Naive thymus-derived CD8-positive, alpha-beta T cell (primary cell): Measurements from ENCODE around the gene ERI2. TPM values are rescaled to one million over a fixed set of nuclear protein-coding genes. Genes with fewer than 3 reads are reported as not detected.
A peak's percentile ranks its signal among the peaks of the same experiment; 100 is the strongest.
"Not testable (repeated sequence)": the region's sequence is repeated elsewhere in the genome, so short reads cannot be mapped to it uniquely, and the experiment has no call there.

ENCODE experiments used
- ATAC-seq, 2 donors: fragments of 150-1000 bp; cut with Tn5 transposase in 1 of 2; sonication (Bioruptor Pico), chemical (Tn5 transposase) in 1 of 2; 1 replicate in 1 of 2; 2 replicates in 1 of 2; pipeline ENCODE4 v1.10.0; 2021; ENCODE audit warnings: mild to moderate bottlenecking in 2 of 2, moderate library complexity in 2 of 2
- POLR2A ChIA-PET: fragments of 350-600 bp; sonication (Branson Sonifier 250); formaldehyde crosslinking; loops from one replicate; lab custom pipeline; 2021; ENCODE audit warnings: antibody characterized with exemption; lab: Charles Lee
- DNase-seq, 10 donors: peaks; one replicate each; pipeline versions ENCODE4 v3.0.0 to v3.0.0-alpha.2; 2020 to 2022
- H3K27ac Mint-ChIP-seq, 10 donors: one replicate each; pipeline ENCODE4 v1.8.0; 2020 to 2022; ENCODE audit warnings: mild to moderate bottlenecking in 10 of 10, mixed read lengths in 10 of 10, moderate library complexity in 4 of 10, inconsistent platforms in 1 of 10
- H3K27me3 Mint-ChIP-seq, 5 donors: one replicate each; pipeline ENCODE4 v1.8.0; 2021 to 2022; ENCODE audit warnings: mixed read lengths in 5 of 5
- H3K36me3 Mint-ChIP-seq, 3 donors: one replicate each; pipeline ENCODE4 v1.8.0; 2020 to 2022; ENCODE audit warnings: mixed read lengths in 3 of 3, mild to moderate bottlenecking in 2 of 3, inconsistent platforms in 1 of 3
- H3K4me1 Mint-ChIP-seq, 4 donors: one replicate each; pipeline ENCODE4 v1.8.0; 2021 to 2022; ENCODE audit warnings: mixed read lengths in 4 of 4
- H3K4me3 Mint-ChIP-seq, 10 donors: one replicate each; pipeline ENCODE4 v1.8.0; 2020 to 2022; ENCODE audit warnings: mild to moderate bottlenecking in 10 of 10, mixed read lengths in 10 of 10, moderate library complexity in 6 of 10, inconsistent platforms in 1 of 10
- H3K9me3 Mint-ChIP-seq, 9 donors: one replicate each; pipeline ENCODE4 v1.8.0; 2020 to 2022; ENCODE audit warnings: mixed read lengths in 9 of 9, mild to moderate bottlenecking in 3 of 9, inconsistent platforms in 1 of 9, moderate library complexity in 1 of 9
- polyA plus RNA-seq, 3 donors: library from polyadenylated mRNA; unstranded; fragments of 300-500 nt; fragmentation: Illumina TruSeq; gene quantifications; one replicate each; pipeline ENCODE4 v1.2.3, GENCODE V29; 2021
- total RNA-seq, 8 experiments: library from RNA in 2 of 8; stranded (reverse) in 2 of 8; gene quantifications; one replicate each; pipeline ENCODE4 v1.2.3 and lab custom pipeline; 2021 to 2026

ERI2 gene
- total and polyA plus RNA-seq, 5 experiments from 2014 or later = 1.2 to 3.8 (median 2.1) TPM

DNA sequence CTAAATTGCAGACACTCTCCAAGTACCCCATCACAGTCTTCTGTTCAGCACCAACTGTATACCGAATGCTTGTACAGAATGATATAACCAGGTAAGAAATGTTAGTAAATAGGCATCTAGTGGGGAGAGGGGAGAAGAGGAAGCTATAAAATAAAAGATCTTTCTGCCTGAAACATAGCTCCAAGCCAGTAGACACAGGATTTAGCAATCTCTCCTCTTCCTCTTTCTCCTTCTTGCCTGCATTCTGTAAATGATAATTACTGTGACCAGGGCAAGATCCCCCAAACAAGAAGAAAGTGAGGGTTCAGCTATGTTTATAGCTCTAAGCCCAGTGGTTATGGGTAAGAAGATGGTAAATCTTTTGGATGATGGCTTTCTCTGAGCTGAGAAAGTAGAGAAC lies 24.6 kb downstream of the ERI2 start:
- no peak overlapping the region for H3K27ac Mint-ChIP-seq
- H3K4me1 Mint-ChIP-seq = no peaks in the 10 kb centered on the region
- no peaks in the 10 kb centered on the region for H3K9me3 Mint-ChIP-seq
- ATAC-seq (no peak), DNase-seq (no peak)
- H3K27me3 Mint-ChIP-seq = no peaks in the 10 kb centered on the region
- POLR2A ChIA-PET = no interaction called here
- no peak overlapping the region for H3K4me3 Mint-ChIP-seq
- H3K36me3 Mint-ChIP-seq = peaks cover 5 to 46% (median 15%) of the 10 kb centered on the region in 3 donors

GRCh38 chr16:20774703-20775362 lies 31.4 kb downstream of the ERI2 start:
- no peak overlapping the region for H3K27ac Mint-ChIP-seq
- H3K36me3 Mint-ChIP-seq = peaks cover 5 to 44% (median 12%) of the 10 kb centered on the region in 3 donors
- H3K27me3 Mint-ChIP-seq = no peaks in the 10 kb centered on the region
- peaks cover 0 to 9% (median 1%) of the 10 kb centered on the region in 4 donors for H3K4me1 Mint-ChIP-seq
- DNase-seq (peak in 8 of 10 donors; percentile 19 to 66 (median 32)), ATAC-seq (peak; percentile 43 to 49)
- POLR2A ChIA-PET = no interaction called here
- H3K4me3 Mint-ChIP-seq = no peak overlapping the region
- H3K9me3 Mint-ChIP-seq = no peaks in the 10 kb centered on the region

- Mint-ChIP-seq H3K9me3 (no peaks in the 10 kb centered on the region), H3K4me1 (peaks cover 0 to 9% (median 1%) of the 10 kb centered on the region in 4 donors), H3K27ac (peak overlapping the region in 1 of 10 donors; percentile 52), H3K36me3 (peaks cover 5 to 39% (median 9%) of the 10 kb centered on the region in 3 donors), H3K27me3 (no peaks in the 10 kb centered on the region), H3K4me3 (no peak overlapping the region)
- POLR2A ChIA-PET = no interaction called here
- DNase-seq (no peak), ATAC-seq (no peak)
Measured at GRCh38 chr16:20773679-20774078, 32.6 kb downstream of the ERI2 start.

GRCh38 chr16:20768818-20769217 lies 37.5 kb downstream of the ERI2 start:
- H3K36me3 Mint-ChIP-seq = peaks cover 0 to 16% (median 2%) of the 10 kb centered on the region in 3 donors
- H3K9me3 Mint-ChIP-seq = no peaks in the 10 kb centered on the region
- ATAC-seq = no peak
- no peak overlapping the region for H3K27ac Mint-ChIP-seq
- DNase-seq = no peak
- no peaks in the 10 kb centered on the region for H3K27me3 Mint-ChIP-seq
- H3K4me3 Mint-ChIP-seq = no peak overlapping the region
- POLR2A ChIA-PET = no interaction called here
- H3K4me1 Mint-ChIP-seq = peaks cover 8 to 22% (median 14%) of the 10 kb centered on the region in 4 donors

- ATAC-seq (no peak), DNase-seq (no peak)
- H3K27ac Mint-ChIP-seq = no peak overlapping the region
- peaks cover 8 to 22% (median 19%) of the 10 kb centered on the region in 4 donors for H3K4me1 Mint-ChIP-seq
- no peak overlapping the region for H3K4me3 Mint-ChIP-seq
- H3K9me3 Mint-ChIP-seq = no peaks in the 10 kb centered on the region
- H3K27me3 Mint-ChIP-seq = no peaks in the 10 kb centered on the region
- peaks cover 0 to 12% (median 2%) of the 10 kb centered on the region in 3 donors for H3K36me3 Mint-ChIP-seq
- POLR2A ChIA-PET = no interaction called here
Measured at GRCh38 chr16:20768121-20768520, 38.2 kb downstream of the ERI2 start.

DNA sequence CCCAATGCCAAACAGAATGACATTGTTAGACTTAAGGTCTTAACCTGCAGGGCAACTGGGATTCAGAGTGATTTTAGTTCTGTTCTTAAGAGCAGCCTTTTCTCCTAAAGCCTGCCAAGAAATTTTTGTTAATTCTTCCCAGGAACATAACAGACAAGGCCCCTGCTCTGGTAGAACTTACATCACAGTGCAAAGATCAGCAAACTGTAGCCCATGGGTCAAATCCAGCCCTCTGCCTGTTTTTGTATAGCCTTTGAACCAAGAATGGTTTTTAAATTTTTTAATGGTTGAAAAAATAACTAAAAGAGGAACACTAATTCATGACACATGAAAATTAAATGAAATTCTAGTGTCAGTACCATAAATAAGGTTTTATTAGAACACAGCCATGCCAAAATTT lies 38.7 kb downstream of the ERI2 start:
- Mint-ChIP-seq H3K9me3 (no peaks in the 10 kb centered on the region), H3K36me3 (peaks cover under 1 to 9% (median 2%) of the 10 kb centered on the region in 3 donors), H3K4me3 (no peak overlapping the region), H3K27me3 (no peaks in the 10 kb centered on the region), H3K27ac (no peak overlapping the region), H3K4me1 (peaks cover 10 to 27% (median 24%) of the 10 kb centered on the region in 4 donors)
- ATAC-seq (no peak), DNase-seq (no peak)
- POLR2A ChIA-PET = no interaction called here

DNA sequence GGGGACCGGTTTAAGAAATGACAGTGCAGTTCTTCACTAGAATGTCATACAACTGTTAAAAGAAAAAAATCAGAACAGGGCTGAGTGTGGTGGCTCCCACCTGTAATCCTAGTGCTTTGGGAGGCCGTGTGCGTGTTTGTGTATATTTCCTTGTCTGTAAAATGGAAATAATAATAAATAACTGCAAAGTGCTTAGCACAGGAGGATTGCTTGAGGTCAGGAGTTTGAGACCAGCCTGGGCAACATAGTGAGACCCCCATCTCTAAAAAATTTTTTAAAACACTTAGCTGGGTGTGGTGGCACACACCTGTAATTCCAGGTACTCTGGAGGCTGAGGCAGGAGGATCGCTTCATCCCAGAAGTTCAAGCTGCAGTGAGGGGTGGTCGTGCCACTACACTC lies 40.0 kb downstream of the ERI2 start:
- POLR2A ChIA-PET = no interaction called here
- Mint-ChIP-seq H3K36me3 (peaks cover 7 to 12% (median 7%) of the 10 kb centered on the region in 3 donors), H3K27me3 (no peaks in the 10 kb centered on the region), H3K4me1 (peaks cover 15 to 39% (median 32%) of the 10 kb centered on the region in 4 donors), H3K27ac (no peak overlapping the region), H3K4me3 (no peak overlapping the region), H3K9me3 (peaks cover 0 to 5% (median 0%) of the 10 kb centered on the region in 9 donors)
- DNase-seq (no peak), ATAC-seq (no peak)

DNA sequence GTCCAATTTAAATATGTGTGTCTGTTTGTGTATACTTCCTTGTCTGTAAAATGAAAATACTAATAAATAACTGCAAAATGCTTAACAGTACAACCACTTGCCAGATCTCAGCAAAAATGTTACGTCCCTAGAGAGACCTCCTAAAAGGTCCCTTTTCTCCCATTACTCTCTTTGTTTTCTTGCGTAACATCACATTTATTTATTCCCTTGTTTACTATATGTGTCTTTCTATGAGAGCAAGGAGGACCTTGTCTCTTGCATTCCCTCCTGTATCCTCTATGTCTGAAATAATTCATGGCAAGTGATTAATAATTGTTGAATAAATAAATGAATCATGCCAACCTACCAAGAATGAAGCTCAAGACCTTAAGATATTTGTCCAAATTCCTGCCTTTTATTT lies 40.5 kb downstream of the ERI2 start:
- Mint-ChIP-seq H3K36me3 (peaks cover 9 to 14% (median 13%) of the 10 kb centered on the region in 3 donors), H3K9me3 (peaks cover 0 to 8% (median 0%) of the 10 kb centered on the region in 9 donors), H3K27ac (no peak overlapping the region), H3K4me1 (peaks cover 15 to 37% (median 32%) of the 10 kb centered on the region in 4 donors), H3K4me3 (peak overlapping the region in 1 of 10 donors; percentile 22), H3K27me3 (no peaks in the 10 kb centered on the region)
- DNase-seq = no peak
- POLR2A ChIA-PET = no interaction called here
- ATAC-seq = no peak

GRCh38 chr16:20764448-20764847 lies 41.8 kb downstream of the ERI2 start:
- not testable (repeated sequence) for H3K27me3 Mint-ChIP-seq, ATAC-seq, DNase-seq
- Mint-ChIP-seq H3K4me1 (peaks cover 15 to 37% (median 32%) of the 10 kb centered on the region in 4 donors), H3K4me3 (peak overlapping the region in 4 of 10 donors; percentile 11 to 94 (median 53)), H3K27ac (peak overlapping the region in 3 of 10 donors; percentile 9 to 87 (median 63)), H3K36me3 (peaks cover 5 to 22% (median 14%) of the 10 kb centered on the region in 3 donors), H3K9me3 (peaks cover 0 to 13% (median 3%) of the 10 kb centered on the region in 9 donors)
- POLR2A ChIA-PET = interaction anchor here (1.0 to 1.3 kb wide), 2 partner anchors 13 to 24 kb away, joined by 3 to 4 read pairs; no protein-coding TSS in a partner anchor

DNA sequence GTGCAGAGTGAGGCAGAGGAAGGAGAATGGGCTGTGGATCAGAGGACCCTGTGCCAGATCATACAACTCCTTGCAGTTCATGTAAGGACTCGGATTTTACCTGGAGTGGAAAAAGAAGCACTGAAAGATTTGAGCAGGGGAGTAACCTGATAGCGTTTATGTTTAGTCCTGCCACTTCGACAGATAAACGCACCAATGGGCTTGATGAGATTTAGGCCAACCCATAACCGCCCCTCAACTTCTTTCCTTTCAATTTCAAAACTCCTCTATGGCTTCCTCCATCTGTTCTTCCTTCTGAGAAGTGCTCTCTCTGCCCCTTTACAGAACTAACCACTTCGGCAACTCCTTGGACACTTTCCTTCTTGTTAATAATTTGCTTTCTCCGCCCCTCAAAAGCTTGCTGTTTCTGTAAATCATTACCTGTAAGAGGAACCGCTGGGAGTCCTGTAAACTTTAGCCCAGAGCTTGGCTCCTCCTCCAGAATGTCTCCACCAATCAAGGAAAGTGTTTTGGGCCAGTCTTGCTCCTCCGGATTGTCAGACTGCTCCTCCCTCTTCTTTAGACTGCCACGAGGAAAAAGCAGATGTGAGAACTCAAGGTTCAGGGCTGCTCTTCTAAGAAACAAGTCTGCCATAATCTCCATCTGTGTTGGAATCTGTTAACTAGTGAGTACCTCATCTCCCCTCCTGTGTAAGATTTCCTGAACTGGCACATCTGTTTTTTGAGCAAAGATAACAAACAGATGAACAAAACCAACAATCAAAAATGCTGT lies 42.6 kb downstream of the ERI2 start, which contains the start of gene ACSM3:
Gene ACSM3, plus strand, starts transcription at position 554 of the 772 bp plus-strand sequence. CDS start 6,021 bp downstream, outside the sequence.
- H3K4me3 Mint-ChIP-seq = peak within 1 kb of the TSS; percentile 84 to 97 (median 94)
- ATAC-seq (peak; percentile 98), DNase-seq (peak in 9 of 10 donors; percentile 50 to 83 (median 72))
- H3K9me3 Mint-ChIP-seq = peaks cover 0 to 13% (median 6%) of the 10 kb centered on the region in 9 donors
- H3K4me1 Mint-ChIP-seq = peaks cover 15 to 37% (median 32%) of the 10 kb centered on the region in 4 donors
- peak within 1 kb of the TSS; percentile 63 to 98 (median 96) for H3K27ac Mint-ChIP-seq
- peaks cover 5 to 24% (median 14%) of the 10 kb centered on the region in 3 donors for H3K36me3 Mint-ChIP-seq
- POLR2A ChIA-PET = interaction anchor here (1.0 to 1.4 kb wide), 4 partner anchors 12 to 137 kb away, joined by 3 to 11 read pairs (median 4); partner anchors contain the start of genes DCUN1D3, LYRM1 and THUMPD1
- no peaks in the 10 kb centered on the region for H3K27me3 Mint-ChIP-seq

GRCh38 chr16:20762404-20763123 lies 43.7 kb downstream of the ERI2 start:
- peak overlapping the region; percentile 23 to 97 (median 94) for H3K4me3 Mint-ChIP-seq
- H3K27ac Mint-ChIP-seq = peak overlapping the region; percentile 44 to 97 (median 96)
- peaks cover 15 to 37% (median 32%) of the 10 kb centered on the region in 4 donors for H3K4me1 Mint-ChIP-seq
- ATAC-seq = no peak
- no peaks in the 10 kb centered on the region for H3K27me3 Mint-ChIP-seq
- peaks cover 5 to 24% (median 14%) of the 10 kb centered on the region in 3 donors for H3K36me3 Mint-ChIP-seq
- no peak for DNase-seq
- peaks cover 0 to 13% (median 6%) of the 10 kb centered on the region in 9 donors for H3K9me3 Mint-ChIP-seq
- POLR2A ChIA-PET = interaction anchor here (1.3 to 1.4 kb wide), 2 partner anchors 21 to 138 kb away, joined by 5 to 11 read pairs; partner anchors contain the start of genes DCUN1D3, LYRM1 and THUMPD1

DNA sequence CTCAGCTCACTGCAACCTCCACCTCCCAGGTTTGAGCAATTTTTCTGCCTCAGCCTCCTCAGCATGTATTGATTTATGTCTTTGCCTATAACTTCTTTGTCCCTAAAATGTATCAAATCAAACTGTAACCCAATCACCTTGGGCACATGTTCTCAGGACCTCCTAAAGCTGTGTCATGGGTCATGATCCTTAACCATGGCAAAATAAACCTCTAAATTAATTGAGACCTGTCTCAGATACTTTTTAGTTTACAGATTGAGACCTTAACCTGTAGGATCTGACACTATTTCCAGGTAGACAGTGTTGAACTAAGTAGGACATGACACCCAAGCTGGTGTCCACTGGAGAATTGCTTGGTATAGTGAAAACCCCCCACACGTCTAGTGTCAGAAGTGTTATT lies 45.1 kb downstream of the ERI2 start:
- peaks cover 5 to 24% (median 14%) of the 10 kb centered on the region in 3 donors for H3K36me3 Mint-ChIP-seq
- peak overlapping the region in 4 of 10 donors; percentile 27 to 85 (median 50) for H3K27ac Mint-ChIP-seq
- DNase-seq (no peak), ATAC-seq (no peak)
- peak overlapping the region in 1 of 10 donors; percentile 54 for H3K4me3 Mint-ChIP-seq
- peaks cover 0 to 13% (median 8%) of the 10 kb centered on the region in 9 donors for H3K9me3 Mint-ChIP-seq
- no peaks in the 10 kb centered on the region for H3K27me3 Mint-ChIP-seq
- H3K4me1 Mint-ChIP-seq = peaks cover 15 to 37% (median 32%) of the 10 kb centered on the region in 4 donors
- POLR2A ChIA-PET = no interaction called here
